ENCODE results near the gene KIF22. TPM values are rescaled to one million over a fixed set of nuclear protein-coding genes. Genes with fewer than 3 reads are reported as not detected.

Gene KIF22
- total RNA-seq, 1 experiment from 2014 or later: 134 TPM

GRCh38 chr16:29849505-29849904 lies 59.0 kb downstream of the KIF22 start:
- CTCF ChIA-PET: interaction anchor here (0.7 to 2.5 kb wide), 5 partner anchors 20 to 165 kb away, joined by 3 to 21 read pairs (median 5); partner anchors contain the start of gene SEZ6L2
- no TSS peak for BruUV-seq (replicated peaks)
- Mint-ChIP-seq H3K9me3 (ENCODE audit: low read depth, unreplicated experiment) (no peaks in the 10 kb centered on the region), H3K27ac (ENCODE audit: unreplicated experiment) (no peak overlapping the region), H3K27me3 (ENCODE audit: unreplicated experiment) (no peaks in the 10 kb centered on the region), H3K36me3 (ENCODE audit: insufficient read depth, unreplicated experiment) (peaks cover 57% of the 10 kb centered on the region), H3K4me1 (ENCODE audit: low read depth, unreplicated experiment) (no peaks in the 10 kb centered on the region), H3K4me3 (ENCODE audit: low read depth, unreplicated experiment) (no peak overlapping the region)
- DNase-seq: no peak
- TF ChIP-seq, protein P1, sequence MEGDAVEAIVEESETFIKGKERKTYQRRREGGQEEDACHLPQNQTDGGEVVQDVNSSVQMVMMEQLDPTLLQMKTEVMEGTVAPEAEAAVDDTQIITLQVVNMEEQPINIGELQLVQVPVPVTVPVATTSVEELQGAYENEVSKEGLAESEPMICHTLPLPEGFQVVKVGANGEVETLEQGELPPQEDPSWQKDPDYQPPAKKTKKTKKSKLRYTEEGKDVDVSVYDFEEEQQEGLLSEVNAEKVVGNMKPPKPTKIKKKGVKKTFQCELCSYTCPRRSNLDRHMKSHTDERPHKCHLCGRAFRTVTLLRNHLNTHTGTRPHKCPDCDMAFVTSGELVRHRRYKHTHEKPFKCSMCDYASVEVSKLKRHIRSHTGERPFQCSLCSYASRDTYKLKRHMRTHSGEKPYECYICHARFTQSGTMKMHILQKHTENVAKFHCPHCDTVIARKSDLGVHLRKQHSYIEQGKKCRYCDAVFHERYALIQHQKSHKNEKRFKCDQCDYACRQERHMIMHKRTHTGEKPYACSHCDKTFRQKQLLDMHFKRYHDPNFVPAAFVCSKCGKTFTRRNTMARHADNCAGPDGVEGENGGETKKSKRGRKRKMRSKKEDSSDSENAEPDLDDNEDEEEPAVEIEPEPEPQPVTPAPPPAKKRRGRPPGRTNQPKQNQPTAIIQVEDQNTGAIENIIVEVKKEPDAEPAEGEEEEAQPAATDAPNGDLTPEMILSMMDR (IDR thresholded peaks at IDR 0.05; ENCODE audit: unreplicated experiment): no peak
- intact Hi-C loops (cut with micrococcal nuclease; ENCODE audit: unreplicated experiment): loop anchor here (2.0 kb wide), 1 partner anchor 29 kb away; the partner anchor contains the start of gene MVP

- CTCF ChIA-PET: interaction anchor here (0.6 kb wide), 1 partner anchor 1023 kb away, joined by 4 read pairs; no protein-coding TSS in a partner anchor
- H3K27me3 Mint-ChIP-seq (ENCODE audit: unreplicated experiment): no peaks in the 10 kb centered on the region
- intact Hi-C loops (cut with micrococcal nuclease; ENCODE audit: unreplicated experiment): no loop called here
These were observed 60.4 kb downstream of the KIF22 start for GRCh38 chr16:29850998-29851397.

DNA sequence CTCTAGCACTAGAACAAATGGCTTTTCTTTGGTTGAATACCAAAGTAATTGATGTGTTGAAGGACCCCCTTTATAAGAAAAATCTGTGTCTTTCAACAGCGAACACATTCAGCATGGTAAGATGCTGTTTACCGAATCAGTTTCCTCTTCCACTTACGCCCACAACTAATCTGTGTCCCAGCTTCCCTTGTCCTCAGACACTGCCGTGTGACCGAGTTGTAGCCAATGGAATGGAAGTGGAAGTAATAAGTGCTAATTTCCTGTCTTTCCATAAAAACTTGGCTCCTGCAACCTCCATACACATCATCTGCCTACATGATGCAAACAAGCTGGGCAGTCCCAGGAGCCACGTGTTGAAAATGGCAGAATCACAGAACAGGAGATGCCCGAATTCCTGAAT lies 62.1 kb downstream of the KIF22 start:
- BruUV-seq (replicated peaks): no TSS peak
- no peak for DNase-seq
- CTCF ChIA-PET: interaction anchor here (0.6 to 0.7 kb wide), 2 partner anchors 12 to 23 kb away, joined by 3 to 4 read pairs; no protein-coding TSS in a partner anchor
- no peaks in the 10 kb centered on the region for H3K27me3 Mint-ChIP-seq (ENCODE audit: unreplicated experiment)
- H3K27ac Mint-ChIP-seq (ENCODE audit: unreplicated experiment): no peak overlapping the region
- H3K9me3 Mint-ChIP-seq (ENCODE audit: low read depth, unreplicated experiment): no peaks in the 10 kb centered on the region
- intact Hi-C loops (cut with micrococcal nuclease; ENCODE audit: unreplicated experiment): no loop called here
- no peak overlapping the region for H3K4me3 Mint-ChIP-seq (ENCODE audit: low read depth, unreplicated experiment)
- TF ChIP-seq, protein P1 (IDR thresholded peaks at IDR 0.05; ENCODE audit: unreplicated experiment): no peak
- no peaks in the 10 kb centered on the region for H3K4me1 Mint-ChIP-seq (ENCODE audit: low read depth, unreplicated experiment)
- peaks cover 28% of the 10 kb centered on the region for H3K36me3 Mint-ChIP-seq (ENCODE audit: insufficient read depth, unreplicated experiment)

More at GRCh38 chr16:29850998-29851397, 60.4 kb downstream of the KIF22 start:
- Mint-ChIP-seq H3K27ac (ENCODE audit: unreplicated experiment) (no peak overlapping the region), H3K4me1 (ENCODE audit: low read depth, unreplicated experiment) (no peaks in the 10 kb centered on the region), H3K36me3 (ENCODE audit: insufficient read depth, unreplicated experiment) (peaks cover 43% of the 10 kb centered on the region), H3K4me3 (ENCODE audit: low read depth, unreplicated experiment) (no peak overlapping the region), H3K9me3 (ENCODE audit: low read depth, unreplicated experiment) (no peaks in the 10 kb centered on the region)
- DNase-seq: no peak
- TSS peak; percentile 19 for BruUV-seq (replicated peaks)
- TF ChIP-seq, protein P1 (IDR thresholded peaks at IDR 0.05; ENCODE audit: unreplicated experiment): no peak

DNA sequence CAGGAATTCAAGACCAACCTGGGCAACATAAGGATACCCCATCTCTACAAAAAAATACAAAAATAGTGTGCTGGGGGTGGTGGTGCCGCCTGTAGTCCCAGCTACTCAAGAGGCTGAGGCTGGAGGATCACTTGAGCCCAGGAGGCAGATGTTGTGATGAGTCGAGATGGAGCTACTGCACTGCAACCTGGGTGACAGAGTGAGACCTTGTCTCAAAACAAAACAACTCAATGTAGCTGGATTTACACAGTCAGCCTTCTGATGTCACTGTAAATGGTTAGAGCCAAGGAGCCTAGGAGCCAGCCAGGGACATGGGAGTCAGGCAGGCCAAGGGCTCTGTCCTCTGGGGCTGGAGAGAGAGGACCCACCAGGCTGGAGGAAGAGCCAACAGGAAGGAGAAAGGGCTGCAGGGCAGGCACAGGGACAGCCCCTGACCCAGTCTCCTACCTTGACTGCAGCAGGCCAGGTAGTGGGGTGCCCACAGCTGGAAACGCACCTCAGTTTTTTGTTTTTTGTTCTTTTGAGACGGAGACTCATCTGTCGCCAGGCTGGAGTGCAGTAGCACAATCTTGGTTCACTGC lies 64.1 kb downstream of the KIF22 start:
- TF ChIP-seq, protein P1 (IDR thresholded peaks at IDR 0.05; ENCODE audit: unreplicated experiment): no peak
- Mint-ChIP-seq H3K36me3 (ENCODE audit: insufficient read depth, unreplicated experiment) (peaks cover 21% of the 10 kb centered on the region), H3K9me3 (ENCODE audit: low read depth, unreplicated experiment) (no peaks in the 10 kb centered on the region), H3K27me3 (ENCODE audit: unreplicated experiment) (no peaks in the 10 kb centered on the region), H3K4me1 (ENCODE audit: low read depth, unreplicated experiment) (no peaks in the 10 kb centered on the region), H3K27ac (ENCODE audit: unreplicated experiment) (no peak overlapping the region), H3K4me3 (ENCODE audit: low read depth, unreplicated experiment) (no peak overlapping the region)
- CTCF ChIA-PET: no interaction called here
- no TSS peak for BruUV-seq (replicated peaks)
- no peak for DNase-seq
- intact Hi-C loops (cut with micrococcal nuclease; ENCODE audit: unreplicated experiment): no loop called here

Other genes with a start within 250 kb of the KIF22 start
- not detected in 2 replicates for gene SPN, start 127.5 kb upstream of the KIF22 start, total RNA-seq (2022)
- 4.6 and 7.5 TPM in 2 replicates for gene QPRT, start 111.6 kb upstream of the KIF22 start, total RNA-seq (2022)
- not detected in 2 replicates for gene C16orf54, start 44.8 kb upstream of the KIF22 start, total RNA-seq (2022)
- not detected in 2 replicates for gene ZG16, start 12.5 kb upstream of the KIF22 start, total RNA-seq (2022)
- gene MAZ, start 15.8 kb downstream of the KIF22 start, total RNA-seq (2022): 230 and 257 TPM in 2 replicates
- 0.78 and 1.8 TPM in 2 replicates for gene PRRT2, start 21.4 kb downstream of the KIF22 start, total RNA-seq (2022)
- gene PAGR1, start 25.4 kb downstream of the KIF22 start, total RNA-seq (2022): 30.4 and 32.0 TPM in 2 replicates
- 164 and 215 TPM in 2 replicates for gene MVP, start 29.7 kb downstream of the KIF22 start, total RNA-seq (2022)
- 62.7 and 64.1 TPM in 2 replicates for gene CDIPT, start 72.5 kb downstream of the KIF22 start, total RNA-seq (2022)
- gene SEZ6L2, start 108.8 kb downstream of the KIF22 start, total RNA-seq (2022): 68.9 and 92.1 TPM in 2 replicates
- 54.1 and 64.1 TPM in 2 replicates for gene ASPHD1, start 109.7 kb downstream of the KIF22 start, total RNA-seq (2022)
- 52.8 and 55.8 TPM in 2 replicates for gene KCTD13, start 135.5 kb downstream of the KIF22 start, total RNA-seq (2022)
- gene TMEM219, start 171.3 kb downstream of the KIF22 start, total RNA-seq (2022): 91.1 and 92.1 TPM in 2 replicates
- gene TAOK2, start 183.1 kb downstream of the KIF22 start, total RNA-seq (2022): 75.9 and 76.2 TPM in 2 replicates
- gene HIRIP3, start 204.9 kb downstream of the KIF22 start, total RNA-seq (2022): 26.3 and 28.5 TPM in 2 replicates
- gene INO80E, start 205.5 kb downstream of the KIF22 start, total RNA-seq (2022): 107 TPM in 2 replicates
- 18.0 and 19.9 TPM in 2 replicates for gene DOC2A, start 220.3 kb downstream of the KIF22 start, total RNA-seq (2022)
- not detected in 2 replicates for gene C16orf92, start 232.4 kb downstream of the KIF22 start, total RNA-seq (2022)
- gene TLCD3B, start 240.5 kb downstream of the KIF22 start, total RNA-seq (2022): 0.90 and 1.5 TPM in 2 replicates

All from Calu3 (cell line).